ENCODE measurements around the gene PIAS3. TPM values are rescaled to one million over a fixed set of nuclear protein-coding genes. Genes with fewer than 3 reads are reported as not detected.

Gene PIAS3
- total RNA-seq, 2 experiments from 2014 or later, result 18.7 to 19.7 TPM

DNA sequence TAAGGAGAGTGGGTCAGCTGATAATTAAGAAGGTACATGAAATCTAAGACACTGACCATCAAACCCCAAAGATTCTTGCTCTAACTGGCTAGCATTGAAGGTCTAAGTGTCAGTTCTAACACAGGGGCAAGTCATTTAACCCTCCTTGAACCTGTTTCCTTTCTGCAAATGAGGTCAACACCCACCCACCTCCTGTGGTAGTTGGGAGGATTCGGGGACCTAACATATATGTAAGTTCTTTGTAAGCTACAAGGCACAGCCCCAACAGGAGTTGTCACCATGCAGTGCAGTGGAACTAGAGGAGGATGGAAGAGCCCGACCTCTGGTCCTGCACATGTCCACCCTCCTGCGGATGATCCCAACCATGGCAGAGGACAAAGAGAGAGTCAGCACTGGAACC lies 11.1 kb downstream of the PIAS3 start:
- ATAC-seq (ENCODE audit: poor library complexity) (no peak), DNase-seq (no peak)
- H3K4me3 ChIP-seq (ENCODE audit: low read length), result no peak overlapping the region
- H3K36me3 Mint-ChIP-seq (ENCODE audit: low read depth), result peaks cover 38% of the 10 kb centered on the region
- no peak overlapping the region for H3K4me3 Mint-ChIP-seq
- H3K9me3 ChIP-seq (ENCODE audit: control insufficient read depth in 1 of 2, insufficient read depth in 1 of 2, low read length in 2 of 2), result no peaks in the 10 kb centered on the region
- H3K4me1 Mint-ChIP-seq (ENCODE audit: low read depth), result peaks cover 11% of the 10 kb centered on the region
- TF ChIP-seq CTCF (IDR thresholded peaks at IDR 0.05), result no peak
- no peaks in the 10 kb centered on the region for H3K27me3 Mint-ChIP-seq
- CTCF ChIA-PET, result interaction anchor here (1.2 to 5.4 kb wide), 3 partner anchors 10 to 130 kb away, joined by 3 to 71 read pairs (median 4); partner anchors contain the start of genes ITGA10 and PIAS3
- no peaks in the 10 kb centered on the region for H3K27me3 ChIP-seq (ENCODE audit: control insufficient read depth in 1 of 2, insufficient read depth in 2 of 2, low read length in 2 of 2)
- peaks cover 20% of the 10 kb centered on the region for H3K4me1 ChIP-seq (ENCODE audit: insufficient read depth, low read length)
- POLR2A ChIA-PET, result interaction anchor here (3.6 to 6.8 kb wide), 2 partner anchors 10 to 79 kb away, joined by 27 to 120 read pairs; partner anchors contain the start of genes PIAS3 and RBM8A
- intact Hi-C loops (cut with DNase I, micrococcal nuclease), result loop anchor here (1.0 to 2.0 kb wide), 2 partner anchors 129 to 159 kb away; no protein-coding TSS in a partner anchor
- no peak overlapping the region for H3K27ac Mint-ChIP-seq
- peaks cover 31% of the 10 kb centered on the region for H3K36me3 ChIP-seq (ENCODE audit: insufficient read depth, low read length)
- H3K9me3 Mint-ChIP-seq, result no peaks in the 10 kb centered on the region
- no peak overlapping the region for H3K27ac ChIP-seq (ENCODE audit: low read depth in 1 of 2, low read length in 2 of 2)

DNA sequence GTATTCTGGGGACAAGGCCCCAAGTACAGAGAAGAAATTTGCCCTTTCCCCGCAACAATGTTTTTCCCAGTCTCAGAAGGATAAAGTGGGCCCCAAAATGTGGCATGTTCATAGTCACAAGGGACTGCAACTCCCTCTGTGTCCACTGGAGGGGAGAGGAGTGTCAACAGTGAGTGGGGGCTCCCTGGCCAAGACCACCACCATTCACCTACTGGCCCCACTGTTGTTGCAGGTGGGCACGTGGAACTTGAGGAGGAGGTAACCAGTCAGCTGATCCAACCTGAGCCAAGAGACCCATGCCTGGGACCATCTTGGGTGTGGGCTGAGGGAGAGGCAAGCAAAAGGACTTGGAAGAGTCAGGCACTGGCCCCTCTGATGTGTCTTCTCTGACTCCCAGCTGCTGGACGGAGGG lies 12.7 kb downstream of the PIAS3 start:
- peaks cover 20% of the 10 kb centered on the region for H3K4me1 ChIP-seq (ENCODE audit: insufficient read depth, low read length)
- H3K9me3 ChIP-seq (ENCODE audit: control insufficient read depth in 1 of 2, insufficient read depth in 1 of 2, low read length in 2 of 2), result no peaks in the 10 kb centered on the region
- Mint-ChIP-seq H3K27ac (peak overlapping the region; percentile 40), H3K27me3 (no peaks in the 10 kb centered on the region), H3K4me3 (no peak overlapping the region), H3K4me1 (ENCODE audit: low read depth) (peaks cover 11% of the 10 kb centered on the region), H3K9me3 (no peaks in the 10 kb centered on the region), H3K36me3 (ENCODE audit: low read depth) (peaks cover 45% of the 10 kb centered on the region)
- no peaks in the 10 kb centered on the region for H3K27me3 ChIP-seq (ENCODE audit: control insufficient read depth in 1 of 2, insufficient read depth in 2 of 2, low read length in 2 of 2)
- H3K4me3 ChIP-seq (ENCODE audit: low read length), result peak overlapping the region; percentile 77
- ATAC-seq (ENCODE audit: poor library complexity), result peak; percentile 62
- intact Hi-C loops (cut with DNase I, micrococcal nuclease), result loop anchor here in 1 of 2 experiments (2.0 kb wide), 1 partner anchor 161 kb away; no protein-coding TSS in a partner anchor
- TF ChIP-seq CTCF (IDR thresholded peaks at IDR 0.05), result peak; percentile 10
- H3K27ac ChIP-seq (ENCODE audit: low read depth in 1 of 2, low read length in 2 of 2), result no peak overlapping the region
- ChIA-PET POLR2A (interaction anchor here (0.9 to 6.8 kb wide), 13 partner anchors 12 to 191 kb away, joined by 3 to 120 read pairs (median 6); partner anchors contain the start of genes ANKRD35, PIAS3, POLR3C and RBM8A), CTCF (interaction anchor here (0.6 to 5.4 kb wide), 22 partner anchors 12 to 191 kb away, joined by 3 to 71 read pairs (median 10); partner anchors contain the start of genes ANKRD34A, ANKRD35, ITGA10 and PIAS3)
- H3K36me3 ChIP-seq (ENCODE audit: insufficient read depth, low read length), result peaks cover 43% of the 10 kb centered on the region
- peak in 11 of 14 experiments; percentile 8 to 65 (median 27) for DNase-seq

DNA sequence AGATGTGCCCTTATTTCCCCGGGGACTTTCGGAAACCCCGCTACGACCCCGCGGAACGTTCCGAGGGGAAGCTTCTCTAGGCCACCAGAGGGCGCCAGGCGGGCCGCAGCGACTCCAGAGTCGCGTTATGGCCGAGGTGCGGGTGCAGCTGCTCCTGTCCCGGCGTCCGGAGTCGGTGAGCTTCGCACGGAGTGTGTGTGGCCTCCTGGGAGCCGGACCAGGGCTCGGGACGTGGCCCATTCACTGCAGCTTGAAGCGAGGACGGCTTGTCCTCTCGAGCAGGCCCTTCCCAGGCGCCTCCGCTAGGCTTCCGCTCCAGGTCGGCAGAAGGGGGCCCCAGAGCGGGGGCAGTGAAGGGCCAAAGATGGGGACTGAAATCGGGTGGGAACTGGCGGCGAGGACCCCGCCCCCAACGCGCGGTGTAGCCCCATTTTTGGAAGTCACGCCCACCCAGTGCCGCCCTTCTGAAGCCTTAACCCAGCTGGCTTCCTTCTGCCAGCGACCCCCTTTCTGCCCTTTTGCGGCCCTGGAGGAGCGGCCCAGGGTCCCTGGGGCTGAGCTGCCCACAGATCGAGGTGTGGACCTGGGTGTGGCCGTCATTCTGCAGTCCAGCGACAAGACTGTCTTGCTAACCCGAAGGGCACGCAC lies 13.2 kb downstream of the PIAS3 start, which contains the start of gene NUDT17:
TSS of gene NUDT17 (plus strand) at position 117 of the 648 bp plus-strand sequence. CDS start at position 128, 11 bp downstream.
- H3K27ac Mint-ChIP-seq, result peak within 1 kb of the TSS; percentile 40
- peaks cover 43% of the 10 kb centered on the region for H3K36me3 ChIP-seq (ENCODE audit: insufficient read depth, low read length)

More for the DNA sequence above, 13.2 kb downstream of the PIAS3 start, which contains the start of gene NUDT17:
- Mint-ChIP-seq H3K4me1 (ENCODE audit: low read depth) (peaks cover 11% of the 10 kb centered on the region), H3K27me3 (no peaks in the 10 kb centered on the region), H3K36me3 (ENCODE audit: low read depth) (peaks cover 45% of the 10 kb centered on the region), H3K9me3 (no peaks in the 10 kb centered on the region), H3K4me3 (no peak within 1 kb of the TSS)
- H3K4me3 ChIP-seq (ENCODE audit: low read length), result peak within 1 kb of the TSS; percentile 77
- H3K9me3 ChIP-seq (ENCODE audit: control insufficient read depth in 1 of 2, insufficient read depth in 1 of 2, low read length in 2 of 2), result no peaks in the 10 kb centered on the region
- no peaks in the 10 kb centered on the region for H3K27me3 ChIP-seq (ENCODE audit: control insufficient read depth in 1 of 2, insufficient read depth in 2 of 2, low read length in 2 of 2)
- ChIA-PET POLR2A (interaction anchor here (0.6 to 6.8 kb wide), 28 partner anchors 12 to 201 kb away, joined by 3 to 120 read pairs (median 4); partner anchors contain the start of genes ANKRD34A, ANKRD35, LIX1L and PEX11B), CTCF (interaction anchor here (0.8 to 5.4 kb wide), 37 partner anchors 9 to 194 kb away, joined by 3 to 71 read pairs (median 7); partner anchors contain the start of genes ANKRD34A, ANKRD35, ITGA10 and LIX1L)
- ATAC-seq (ENCODE audit: poor library complexity) (peak; percentile 80), DNase-seq (peak; percentile 63 to 88 (median 74))
- TF ChIP-seq CTCF (IDR thresholded peaks at IDR 0.05), result peak; percentile 96
- intact Hi-C loops (cut with DNase I, micrococcal nuclease), result loop anchor here (1.0 to 2.0 kb wide), 6 partner anchors 13 to 168 kb away; partner anchors contain the start of genes ITGA10 (in 1 of the 2) and PIAS3 (in 1 of the 2)
- peaks cover 20% of the 10 kb centered on the region for H3K4me1 ChIP-seq (ENCODE audit: insufficient read depth, low read length)
- H3K27ac ChIP-seq (ENCODE audit: low read depth in 1 of 2, low read length in 2 of 2), result no peak within 1 kb of the TSS
